HG03442 (cell line): ENCODE measurements around the gene VPS35.

ENCODE experiments used
- ATAC-seq: cut with Tn5 transposase; IDR thresholded peaks from one replicate; pipeline ENCODE4 v1.9.1; 2021; ENCODE audit warnings: mild to moderate bottlenecking, moderate library complexity; ENCODE audit not compliant: unreplicated experiment

VPS35 gene

GRCh38 chr16:46620266-46621005, 68.5 kb downstream of the VPS35 start:
- no peak for ATAC-seq

GRCh38 chr16:46618516-46618915, 70.5 kb downstream of the VPS35 start:
- ATAC-seq, result peak; percentile 26

GRCh38 chr16:46614006-46614405, 75.0 kb downstream of the VPS35 start:
- ATAC-seq, result no peak

- ATAC-seq, result no peak
These were observed 75.6 kb downstream of the VPS35 start for GRCh38 chr16:46613352-46613751.

- peak; percentile 67 for ATAC-seq
These were observed 76.9 kb downstream of the VPS35 start for GRCh38 chr16:46612121-46612520.

GRCh38 chr16:46607529-46607928, 81.4 kb downstream of the VPS35 start:
- ATAC-seq, result no peak

GRCh38 chr16:46606231-46606630, 82.7 kb downstream of the VPS35 start:
- no peak for ATAC-seq
